Left ventricle myocardium superior (tissue), 1 donor: ENCODE measurements around the gene RTL1. TPM values are rescaled to one million over a fixed set of nuclear protein-coding genes. Genes with fewer than 3 reads are reported as not detected.

Experiments used
- ATAC-seq: fragments of 200-7000 bp; cut with Tn5 transposase; one replicate; pipeline ENCODE4 v1.9.1; 2020; ENCODE audit warnings: mild to moderate bottlenecking, moderate library complexity
- DNase-seq: peaks from one replicate; pipeline ENCODE4 v3.0.0-alpha.2; 2020
- intact Hi-C: fragments of 100-400 bp; cut with micrococcal nuclease; formaldehyde crosslinking; loops from one replicate; pipeline ENCODE4 v1.11.0; 2022
- total RNA-seq: library from RNA; stranded (reverse); fragmentation: NEBNext Ultra II Directional; extraction: Animal tissue kit (Norgen Biotek cat#: 25700); gene quantifications from one replicate; pipeline ENCODE4 v1.2.1, GENCODE V29; 2021
- donor health status: DM: no; HTN: yes; CAD: no; lungs with severe emphysema.

Gene RTL1
- total RNA-seq, 1 donor from 2014 or later: not detected

DNA sequence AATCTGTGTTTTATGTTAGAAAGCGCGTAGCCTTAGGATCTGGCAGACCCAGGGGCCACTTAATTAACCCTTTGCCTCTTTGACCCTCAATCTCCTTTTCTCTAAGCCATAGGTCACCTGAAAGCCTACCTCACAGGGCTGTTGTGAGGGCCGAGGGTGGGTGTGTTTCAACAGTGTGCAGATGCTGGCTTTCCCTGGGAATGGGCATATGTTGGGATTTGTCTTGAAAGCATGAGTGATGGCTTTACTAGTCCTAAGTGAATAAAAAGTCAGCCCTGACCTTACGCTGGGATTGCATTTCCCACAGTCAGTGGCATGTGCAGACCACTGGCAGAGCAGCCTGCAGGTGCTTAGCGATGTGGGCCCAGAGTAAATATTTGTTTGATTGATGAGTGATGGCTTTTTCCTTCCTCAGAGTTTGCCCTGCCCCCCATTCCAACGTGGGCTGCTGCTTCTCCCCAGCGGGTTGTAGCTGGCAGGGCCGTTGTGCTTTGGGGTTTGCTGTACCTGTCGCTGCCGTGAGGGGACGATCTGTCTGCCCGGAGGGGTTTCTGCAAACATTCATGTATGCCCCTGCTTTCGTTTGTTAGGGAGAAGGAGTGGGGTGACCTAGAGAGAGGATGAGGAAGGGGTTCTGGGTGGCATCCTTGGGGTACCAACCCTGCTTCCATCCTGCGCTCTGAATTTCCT is 46.1 kb downstream of the RTL1 start:
- ATAC-seq: no peak
- intact Hi-C loops: no loop called here
- DNase-seq: peak; percentile 0

DNA sequence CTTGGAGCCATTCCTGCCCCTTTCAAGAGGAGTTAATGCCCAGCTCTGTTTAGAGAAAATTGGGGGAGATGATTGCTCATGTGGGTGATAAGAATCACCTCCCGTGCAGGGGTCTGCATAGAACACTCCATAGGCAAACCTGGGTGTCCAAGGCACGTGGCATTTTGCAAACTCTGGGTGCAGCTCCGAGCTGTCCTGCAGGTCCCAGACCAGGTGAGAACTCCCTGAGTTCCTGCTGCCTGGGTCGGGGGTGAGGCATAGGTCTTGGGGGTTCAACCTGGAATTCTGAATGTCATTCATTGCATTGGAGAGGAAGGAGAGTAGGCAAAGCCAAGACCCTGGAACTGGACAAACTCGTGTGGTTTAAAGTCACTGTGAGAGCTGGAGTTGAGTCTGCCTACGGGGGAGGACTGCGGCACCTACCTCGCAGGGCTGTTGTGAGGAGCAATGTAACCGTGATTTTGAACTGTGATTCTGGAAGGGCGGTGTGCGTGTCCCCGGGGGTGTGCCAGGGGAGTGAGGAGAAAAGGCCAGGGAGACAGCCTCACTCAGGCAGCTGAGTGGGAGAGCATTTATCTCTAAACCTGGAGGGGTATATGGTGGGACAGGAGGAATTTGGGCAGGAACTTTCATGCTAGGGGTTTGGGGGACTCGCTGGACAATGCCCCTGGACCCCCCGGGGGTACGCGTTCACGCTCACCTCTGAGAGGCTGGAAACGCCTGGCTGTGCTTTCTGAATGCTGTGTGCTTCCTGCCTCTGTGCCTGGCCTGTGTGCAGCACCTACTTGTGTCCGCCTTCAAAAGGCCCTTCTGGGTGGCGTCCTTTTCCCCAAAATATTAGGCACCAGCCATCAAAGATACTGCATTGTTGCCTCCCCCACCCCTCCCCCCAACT is 47.2 kb downstream of the RTL1 start:
- intact Hi-C loops: no loop called here
- DNase-seq: no peak
- no peak for ATAC-seq

GRCh38 chr14:100855256-100855930 is 48.1 kb downstream of the RTL1 start:
- ATAC-seq: no peak
- no peak for DNase-seq
- intact Hi-C loops: no loop called here

GRCh38 chr14:100854435-100854834 is 49.1 kb downstream of the RTL1 start:
- intact Hi-C loops: no loop called here

GRCh38 chr14:100851946-100852620 is 51.4 kb downstream of the RTL1 start:
- DNase-seq (no peak), ATAC-seq (peak; percentile 77)
- intact Hi-C loops: no loop called here

More at GRCh38 chr14:100854435-100854834, 49.1 kb downstream of the RTL1 start:
- DNase-seq (no peak), ATAC-seq (no peak)

GRCh38 chr14:100851586-100851916 is 52.0 kb downstream of the RTL1 start:
- DNase-seq (no peak), ATAC-seq (no peak)
- intact Hi-C loops: no loop called here

DNA sequence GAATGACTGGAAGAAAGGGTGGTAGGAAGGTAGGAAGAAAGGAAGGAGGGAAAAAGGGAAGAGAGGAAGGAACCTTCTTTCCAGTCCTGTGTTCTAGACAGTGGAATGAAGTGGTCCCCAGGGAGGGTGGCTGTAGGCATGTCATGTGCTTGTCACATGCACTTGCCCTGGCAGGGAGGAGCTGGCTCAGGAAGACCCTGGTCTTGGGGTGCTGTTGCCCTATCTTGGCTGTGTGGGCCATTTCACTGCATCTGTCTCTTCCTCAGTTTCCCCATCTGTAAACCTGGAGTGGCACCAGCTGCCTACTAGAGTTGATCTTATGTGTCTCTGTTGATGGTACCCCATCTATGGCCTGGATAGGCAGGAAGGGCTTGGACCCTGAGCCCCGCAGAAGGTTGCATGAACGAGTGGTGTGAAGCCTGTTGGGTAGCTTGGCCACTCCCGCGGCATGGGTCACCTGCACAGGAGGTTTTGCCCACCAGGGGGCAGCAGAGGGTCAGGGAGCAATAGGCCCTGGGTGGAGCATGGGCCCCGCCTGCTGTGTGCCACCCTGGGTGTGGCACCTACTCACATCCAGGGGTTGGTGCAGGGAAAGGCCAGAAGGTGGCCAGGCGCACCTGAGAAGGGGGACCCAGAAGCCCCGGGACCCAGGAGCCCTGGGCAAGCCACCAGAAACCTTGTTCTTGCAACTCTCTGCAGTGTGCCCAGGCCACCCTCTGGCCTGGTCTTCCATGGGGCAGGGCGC is 52.5 kb downstream of the RTL1 start:
- intact Hi-C loops: no loop called here
- ATAC-seq (peak; percentile 69), DNase-seq (peak; percentile 78)

DNA sequence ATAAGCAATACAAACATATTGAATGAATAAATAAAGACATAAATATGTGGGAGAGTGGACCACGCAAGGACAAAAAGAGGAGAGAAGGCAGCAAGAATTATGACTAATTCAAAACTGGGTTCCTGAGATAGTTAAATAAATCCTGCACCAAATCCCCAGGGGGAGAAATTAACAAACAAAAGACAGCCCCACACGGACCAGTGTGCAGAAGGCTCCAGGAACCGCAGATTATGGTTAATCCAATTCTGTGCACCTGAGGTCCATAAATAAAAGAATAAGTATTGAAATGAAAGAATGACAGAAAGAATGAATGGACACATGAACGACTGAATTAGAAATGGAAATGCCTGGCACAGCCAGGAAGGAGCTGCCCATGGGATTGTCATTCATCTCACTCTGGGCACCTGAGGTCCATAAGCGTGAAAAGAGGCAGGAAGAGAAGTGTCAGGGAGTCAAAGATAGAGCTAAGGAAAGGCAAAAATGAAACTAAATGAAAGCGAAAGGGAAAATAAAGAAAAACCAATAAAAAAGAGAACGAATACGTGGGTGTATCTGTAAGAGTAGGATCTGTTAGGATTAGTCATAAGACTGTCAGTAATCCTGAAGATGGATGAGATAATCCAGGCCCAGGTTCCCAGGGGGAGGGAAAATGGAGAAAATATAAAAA is 54.3 kb downstream of the RTL1 start:
- no peak for DNase-seq

DNA sequence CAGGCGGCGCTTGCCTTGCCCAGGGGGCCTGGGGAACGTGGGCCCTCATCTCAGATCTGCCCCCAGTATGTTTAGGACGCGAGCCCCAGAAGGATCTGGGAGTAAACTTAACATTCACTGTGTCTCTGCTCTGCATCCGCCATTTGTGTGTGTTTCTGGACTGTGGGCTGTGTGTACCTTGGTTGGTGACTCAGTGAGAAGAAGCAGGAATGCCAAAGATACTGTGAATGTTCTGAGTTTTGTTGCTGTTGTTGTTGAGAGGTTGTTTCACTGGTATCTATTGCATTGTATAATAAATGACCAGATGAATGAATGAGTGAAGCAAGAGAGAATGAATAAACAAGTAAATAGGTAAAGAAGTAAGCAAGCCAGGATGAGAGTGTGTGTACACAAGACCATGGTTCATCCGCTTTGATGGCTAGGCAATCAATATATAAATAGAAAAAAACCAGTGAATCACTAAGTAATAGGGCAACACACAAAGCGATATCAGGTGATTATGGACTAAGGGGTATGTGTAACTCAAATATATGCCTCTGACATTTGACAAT is 57.1 kb downstream of the RTL1 start:
- no peak for DNase-seq
- intact Hi-C loops: no loop called here

More for the DNA sequence above, 54.3 kb downstream of the RTL1 start:
- intact Hi-C loops: no loop called here
- no peak for ATAC-seq

DNA sequence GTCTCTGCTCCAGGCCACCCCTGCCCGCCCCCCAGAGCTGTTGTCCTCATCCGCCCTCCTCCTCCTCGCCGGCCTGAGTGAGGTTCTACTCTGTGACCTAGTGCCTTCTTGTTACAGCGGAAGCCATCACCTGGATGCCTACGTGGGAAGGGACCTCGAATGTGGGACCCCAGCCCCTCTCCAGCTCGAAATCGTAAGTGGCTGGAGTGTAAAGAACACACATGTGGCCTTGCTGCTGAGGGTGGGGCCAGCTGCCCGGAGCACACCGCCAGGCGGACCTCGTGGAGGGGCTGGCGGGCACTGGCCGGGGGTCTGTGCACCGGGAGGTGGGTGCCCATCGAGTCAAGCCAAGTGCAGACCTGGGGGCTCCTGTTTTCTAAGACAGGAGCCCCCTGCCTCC is 58.2 kb downstream of the RTL1 start:
- ATAC-seq (no peak), DNase-seq (no peak)
- intact Hi-C loops: no loop called here

More for the DNA sequence above, 57.1 kb downstream of the RTL1 start:
- ATAC-seq: no peak

- intact Hi-C loops: no loop called here
- ATAC-seq (no peak), DNase-seq (no peak)
Measured at GRCh38 chr14:100844846-100845245, 58.7 kb downstream of the RTL1 start.

- intact Hi-C loops: no loop called here
- ATAC-seq: no peak
- no peak for DNase-seq
Measured at GRCh38 chr14:100844421-100844820, 59.1 kb downstream of the RTL1 start.

DNA sequence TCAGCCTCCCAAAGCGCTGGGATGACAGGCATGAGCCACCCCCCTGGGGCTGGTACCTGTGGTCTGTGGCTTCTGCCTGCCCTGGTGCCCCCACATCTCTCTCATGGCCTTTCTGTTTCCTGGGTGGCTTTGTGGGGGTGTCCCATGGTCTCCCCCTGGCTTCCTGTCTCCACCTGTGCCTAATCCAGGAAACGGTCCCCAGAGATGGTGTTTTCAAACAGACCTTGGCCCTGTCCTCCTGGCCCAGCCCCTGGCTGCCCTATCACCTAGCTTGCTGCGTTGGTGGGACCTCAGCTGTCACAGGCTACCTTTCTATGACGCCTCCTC is 59.5 kb downstream of the RTL1 start:
- ATAC-seq (no peak), DNase-seq (no peak)
- intact Hi-C loops: no loop called here

DNA sequence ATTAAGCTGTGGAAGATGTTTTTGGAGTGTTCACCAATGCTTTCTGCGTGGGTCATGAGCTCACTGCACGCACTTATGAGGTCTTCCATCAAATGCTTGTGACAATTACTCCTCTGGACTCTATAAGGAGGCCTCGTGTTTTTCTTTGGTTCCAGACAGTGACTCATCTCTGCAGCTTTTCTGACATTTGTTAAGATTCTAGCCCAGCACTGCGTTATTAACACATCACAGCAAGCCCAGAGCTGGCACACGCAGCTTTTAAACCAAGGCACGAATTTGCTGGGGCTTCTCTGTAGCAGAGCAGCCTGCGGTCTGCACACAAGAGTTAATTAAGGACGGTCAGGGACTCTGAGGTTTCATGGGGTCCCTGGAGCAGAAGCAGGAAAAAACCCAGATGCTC is 60.7 kb downstream of the RTL1 start:
- ATAC-seq: peak; percentile 67
- intact Hi-C loops: no loop called here
- DNase-seq: no peak

DNA sequence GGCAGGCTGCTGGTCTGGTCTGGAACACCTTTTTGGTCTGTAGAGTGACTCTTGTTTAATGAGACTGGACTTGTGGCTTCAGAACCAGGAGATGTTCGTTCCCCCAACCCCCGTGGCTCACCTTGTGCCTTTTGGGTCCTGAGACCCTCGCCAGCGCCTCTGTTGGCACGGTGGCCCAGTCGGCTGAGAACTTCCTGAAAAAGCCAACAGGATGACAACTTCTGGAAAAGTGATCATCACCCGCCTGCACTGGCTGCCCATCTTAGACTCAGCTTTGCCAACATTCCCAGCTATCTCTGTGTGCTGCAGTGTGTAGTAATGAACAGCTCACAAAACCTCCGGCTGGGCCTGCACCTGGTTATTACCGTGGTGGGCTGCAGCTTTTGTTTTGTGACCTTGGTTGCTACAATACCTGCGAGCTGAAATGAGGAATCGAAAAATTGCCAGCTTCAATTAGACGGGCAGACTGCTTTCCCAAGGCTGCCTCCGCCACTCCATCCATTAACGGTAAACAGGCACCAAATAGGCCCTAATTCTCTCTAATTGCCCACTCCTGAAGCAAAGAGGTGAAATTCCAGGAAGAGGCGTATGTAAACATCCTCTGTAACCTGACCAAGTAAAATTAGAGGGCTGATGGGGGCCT is 61.6 kb downstream of the RTL1 start:
- ATAC-seq (no peak), DNase-seq (no peak)
- intact Hi-C loops: no loop called here

DNA sequence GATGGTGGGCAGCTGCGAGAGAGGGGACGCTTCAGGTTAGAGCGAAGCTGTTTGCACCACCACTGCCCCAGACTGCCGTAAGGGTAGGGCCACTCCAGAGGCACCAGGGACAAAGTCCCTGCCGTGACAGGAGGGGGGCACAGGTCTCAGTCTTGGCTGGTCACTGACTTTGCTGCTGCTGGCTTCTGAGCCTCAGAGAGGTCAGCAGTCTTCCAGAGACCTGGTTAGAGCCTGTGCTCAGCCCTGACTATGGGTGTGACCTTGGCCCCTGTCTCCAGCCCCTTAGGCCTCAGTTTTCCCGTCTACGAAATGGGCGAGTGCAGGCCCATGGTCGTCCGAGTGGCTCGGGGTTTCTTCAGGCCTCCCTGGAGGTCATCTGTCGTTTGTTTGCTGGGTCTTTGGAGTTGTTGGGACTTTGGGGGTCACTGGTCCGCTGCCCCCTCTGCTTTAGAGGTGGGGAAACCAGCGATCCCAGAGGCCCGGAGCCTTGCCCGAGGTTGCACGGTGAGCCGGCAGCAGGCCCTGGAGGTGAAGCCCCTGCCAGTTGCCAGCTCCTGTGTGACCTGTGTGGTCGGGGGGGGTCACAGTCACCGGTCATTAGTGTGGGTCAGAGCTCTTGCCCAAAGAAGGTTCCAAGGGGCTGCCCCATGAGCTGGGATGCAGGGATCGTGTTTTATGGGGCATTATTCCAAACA is 62.3 kb downstream of the RTL1 start:
- no peak for DNase-seq
- intact Hi-C loops: no loop called here
- ATAC-seq: no peak
